GM12865 (cell line): Measurements from ENCODE around the gene TLR3.

Experiments used
- DNase-seq: peaks from one replicate; pipeline ENCODE4 v3.0.0; 2010; ENCODE audit warnings: low read depth
- H3K4me3 ChIP-seq: 2 replicates; pipeline ENCODE4 v1.5.1; 2011; ENCODE audit warnings: mild to moderate bottlenecking, low read depth, low read length, control low read depth
- TF ChIP-seq, protein P1 (sequence below): IDR thresholded peaks from 2 replicates; pipeline ENCODE4 v1.5.1; 2011; ENCODE audit warnings: low read length, control low read depth, low read depth, inconsistent platforms; ENCODE audit not compliant: insufficient read depth; ENCODE audit errors: missing control alignments

Gene TLR3

DNA sequence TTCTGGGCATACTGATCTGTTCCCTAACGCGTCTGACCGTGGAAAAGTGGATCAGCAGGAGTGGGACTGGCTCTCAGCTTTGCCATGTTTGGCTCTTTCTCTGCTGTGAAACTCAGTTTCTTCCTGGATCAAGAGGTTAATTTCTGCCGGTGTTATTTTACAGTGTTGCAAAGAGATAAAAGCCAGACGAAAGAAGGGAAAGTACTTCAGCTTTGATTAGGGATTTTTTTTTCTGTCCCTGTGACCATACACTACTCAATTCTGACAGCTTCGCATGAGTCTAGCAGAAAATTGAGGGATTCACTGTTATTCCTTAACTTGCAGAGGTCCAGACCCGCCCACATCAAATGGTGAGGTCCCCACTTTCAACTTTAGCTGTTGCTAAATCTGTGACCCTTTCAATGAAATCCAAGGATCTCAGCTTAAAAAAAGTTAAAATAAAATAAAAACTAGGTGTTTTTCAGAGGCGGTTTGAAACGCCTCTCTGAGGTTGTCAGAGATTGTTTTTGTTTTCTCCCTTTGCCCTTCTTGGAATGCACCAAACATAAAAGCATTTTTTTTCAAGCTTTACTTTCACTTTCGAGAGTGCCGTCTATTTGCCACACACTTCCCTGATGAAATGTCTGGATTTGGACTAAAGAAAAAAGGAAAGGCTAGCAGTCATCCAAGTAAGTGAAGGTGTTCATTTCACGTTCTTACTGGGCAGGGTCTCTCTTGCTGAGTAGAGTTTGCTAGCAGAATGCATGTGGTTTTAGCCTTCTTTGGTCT, at the start of gene TLR3:
Gene TLR3 (plus strand): TSS at position 576 of the 768 bp plus-strand sequence. CDS start 7,464 bp downstream, outside the sequence.
- TF ChIP-seq, protein P1, sequence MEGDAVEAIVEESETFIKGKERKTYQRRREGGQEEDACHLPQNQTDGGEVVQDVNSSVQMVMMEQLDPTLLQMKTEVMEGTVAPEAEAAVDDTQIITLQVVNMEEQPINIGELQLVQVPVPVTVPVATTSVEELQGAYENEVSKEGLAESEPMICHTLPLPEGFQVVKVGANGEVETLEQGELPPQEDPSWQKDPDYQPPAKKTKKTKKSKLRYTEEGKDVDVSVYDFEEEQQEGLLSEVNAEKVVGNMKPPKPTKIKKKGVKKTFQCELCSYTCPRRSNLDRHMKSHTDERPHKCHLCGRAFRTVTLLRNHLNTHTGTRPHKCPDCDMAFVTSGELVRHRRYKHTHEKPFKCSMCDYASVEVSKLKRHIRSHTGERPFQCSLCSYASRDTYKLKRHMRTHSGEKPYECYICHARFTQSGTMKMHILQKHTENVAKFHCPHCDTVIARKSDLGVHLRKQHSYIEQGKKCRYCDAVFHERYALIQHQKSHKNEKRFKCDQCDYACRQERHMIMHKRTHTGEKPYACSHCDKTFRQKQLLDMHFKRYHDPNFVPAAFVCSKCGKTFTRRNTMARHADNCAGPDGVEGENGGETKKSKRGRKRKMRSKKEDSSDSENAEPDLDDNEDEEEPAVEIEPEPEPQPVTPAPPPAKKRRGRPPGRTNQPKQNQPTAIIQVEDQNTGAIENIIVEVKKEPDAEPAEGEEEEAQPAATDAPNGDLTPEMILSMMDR: no peak
- DNase-seq: no peak
- peak within 1 kb of the TSS; percentile 38 for H3K4me3 ChIP-seq

DNA sequence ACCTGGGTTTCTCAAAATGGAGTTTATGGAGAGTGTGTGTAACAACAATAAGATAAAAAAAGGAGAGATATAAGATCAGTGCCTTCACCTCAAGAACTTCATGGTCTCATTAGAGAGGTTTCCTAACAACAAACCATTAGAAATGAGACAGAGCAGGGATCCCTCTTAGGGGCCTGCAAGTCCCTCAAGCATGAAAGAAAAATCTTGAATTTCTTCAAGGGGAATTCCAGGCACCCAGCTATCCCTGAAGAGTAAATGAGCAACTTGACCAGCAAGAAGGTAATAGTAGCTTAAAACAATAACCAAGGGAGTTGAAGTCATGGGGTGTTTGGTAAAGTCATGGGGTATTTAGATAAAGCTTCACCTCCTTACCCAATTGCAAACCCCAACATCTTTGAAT, 49.7 kb upstream of the TLR3 start:
- TF ChIP-seq, protein P1: no peak
- peak; percentile 9 for DNase-seq

DNA sequence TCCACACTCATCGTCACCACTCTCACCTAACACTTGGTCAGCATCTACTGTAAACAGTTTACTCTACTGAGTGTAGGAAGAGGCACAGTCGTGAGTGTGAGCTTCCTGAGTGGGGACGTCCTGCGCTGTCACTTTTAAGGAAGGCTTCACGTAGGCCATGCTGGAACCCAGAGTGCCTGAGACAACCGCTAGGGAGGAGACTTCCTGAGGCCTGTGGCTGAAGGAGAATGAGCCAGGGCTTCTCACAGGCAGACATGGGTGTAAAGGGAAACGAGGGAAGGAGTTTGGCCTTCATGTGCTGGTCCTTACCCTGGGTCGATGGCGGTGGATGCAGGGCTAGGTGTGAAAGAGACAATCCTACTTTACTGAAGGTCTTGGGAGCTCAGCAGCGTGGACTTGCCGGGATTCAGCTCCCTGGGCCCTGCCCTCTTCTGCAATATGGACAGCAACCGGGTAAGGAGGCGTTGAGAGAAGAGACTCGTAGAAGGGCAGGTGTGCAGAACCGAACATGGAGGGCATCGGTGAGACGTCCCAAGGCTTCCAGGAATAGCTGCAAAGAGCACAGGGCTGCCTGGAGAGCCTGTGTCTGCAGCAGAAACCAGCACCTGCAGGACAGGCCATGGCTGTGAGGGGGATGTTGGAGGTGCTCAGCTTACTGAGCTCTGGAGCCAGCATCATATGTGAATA, 48.7 kb upstream of the TLR3 start:
- DNase-seq: no peak
- TF ChIP-seq, protein P1: no peak
- no peak overlapping the region for H3K4me3 ChIP-seq

More for the DNA sequence above, 49.7 kb upstream of the TLR3 start:
- no peak overlapping the region for H3K4me3 ChIP-seq

DNA sequence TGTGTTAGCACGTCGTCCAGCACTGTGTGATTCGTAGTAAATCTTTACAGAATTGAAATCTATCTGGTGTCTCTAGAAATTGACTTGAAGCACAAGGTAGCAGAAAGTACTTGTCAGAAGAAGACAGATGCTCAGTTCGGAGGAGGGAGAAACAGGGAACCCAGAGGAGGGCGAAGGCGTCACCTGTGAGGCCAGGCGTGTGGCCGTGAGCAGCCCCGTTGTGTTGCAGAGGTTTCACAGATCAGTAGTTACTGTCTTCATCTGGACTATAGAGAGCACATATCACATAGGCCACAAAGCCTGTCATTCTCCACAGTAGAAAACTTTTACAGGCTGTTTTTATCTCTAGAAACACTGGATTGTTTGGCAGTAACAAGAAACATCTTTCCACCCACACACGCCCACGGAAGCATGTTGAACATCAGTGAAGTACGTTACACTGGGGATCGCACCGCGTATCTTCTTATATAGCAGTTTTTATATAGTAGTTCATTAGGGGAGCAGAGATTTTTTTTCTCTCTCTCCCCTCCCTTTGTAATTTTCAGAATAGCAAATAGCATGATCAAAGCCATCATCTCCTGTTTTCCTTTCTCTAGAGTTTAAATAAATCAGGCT, 48.1 kb upstream of the TLR3 start:
- TF ChIP-seq, protein P1: no peak
- DNase-seq: no peak

DNA sequence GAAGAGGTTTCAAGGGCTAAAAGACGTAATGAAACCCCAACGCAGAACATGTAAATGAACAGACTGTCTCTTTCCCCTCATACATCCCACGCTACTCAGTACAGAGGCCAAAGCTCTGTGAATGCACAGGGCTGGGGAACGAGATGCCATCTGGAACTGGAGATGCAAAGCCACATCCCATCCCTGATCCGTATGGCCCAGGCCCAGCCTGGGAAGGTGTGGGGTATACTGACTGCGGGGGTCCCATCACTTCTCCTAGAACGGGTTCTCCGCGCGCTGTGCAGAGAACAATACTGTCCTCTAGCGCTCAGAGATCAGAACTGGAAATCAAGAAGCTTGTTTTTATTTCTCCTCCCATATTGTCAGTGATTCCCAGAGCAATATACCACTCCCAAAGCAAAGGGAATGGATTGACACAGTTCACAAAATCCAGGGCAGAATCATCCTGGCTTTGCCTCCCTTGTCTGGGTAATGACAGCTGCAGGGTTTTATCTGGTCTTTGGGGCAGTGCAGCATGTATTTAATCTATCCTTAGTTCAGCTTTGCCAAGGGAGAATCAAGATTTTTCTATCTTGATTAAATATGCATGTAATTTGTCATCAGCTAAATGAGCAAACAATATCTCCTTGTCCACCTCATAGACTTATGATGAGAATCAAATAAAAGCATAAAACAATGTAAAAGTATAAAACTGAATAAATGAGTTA, 47.3 kb upstream of the TLR3 start:
- DNase-seq: peak; percentile 6
- TF ChIP-seq, protein P1: peak; percentile 75
- H3K4me3 ChIP-seq: no peak overlapping the region

More for the DNA sequence above, 48.1 kb upstream of the TLR3 start:
- H3K4me3 ChIP-seq: no peak overlapping the region

DNA sequence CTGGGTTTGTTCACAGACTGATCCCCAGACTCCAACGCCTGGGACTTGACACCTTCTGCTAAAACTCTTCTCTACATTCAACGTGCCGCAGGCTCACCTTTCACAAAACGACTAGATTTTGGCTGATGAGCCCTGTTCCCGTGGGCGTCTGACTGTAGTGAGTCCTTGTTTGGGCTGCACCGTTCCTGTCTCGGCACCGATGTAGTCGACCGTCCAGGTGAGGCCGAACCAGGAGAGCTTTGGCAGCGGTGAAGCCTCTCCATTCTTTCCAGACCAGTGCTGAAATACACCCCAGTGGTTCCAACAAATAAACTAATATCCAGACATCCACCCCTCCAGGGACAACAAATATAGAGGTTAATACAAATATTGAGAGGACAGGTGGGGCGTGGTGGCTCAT, 45.0 kb upstream of the TLR3 start:
- DNase-seq: no peak
- H3K4me3 ChIP-seq: no peak overlapping the region
- TF ChIP-seq, protein P1: no peak
